Calu3 (cell line): ENCODE measurements around the gene BIN1. TPM values are rescaled to one million over a fixed set of nuclear protein-coding genes. Genes with fewer than 3 reads are reported as not detected.

Experiments used
- BruUV-seq: library from RNA; stranded (reverse); fragments of 400-500 nt; replicated peaks from 2 replicates; lab custom pipeline; 2021; lab: Mats Ljungman, UMichigan
- CTCF ChIA-PET: fragments of 300-600 bp; sonication (Branson Sonifier 250); formaldehyde crosslinking; loops from one replicate; lab custom pipeline; 2022; ENCODE audit warnings: antibody characterized with exemption; lab: Charles Lee
- DNase-seq: peaks from one replicate; pipeline ENCODE4 v3.0.0; 2022
- H3K27ac Mint-ChIP-seq: one replicate; pipeline ENCODE4 v1.8.0; 2022; ENCODE audit warnings: mixed read lengths; ENCODE audit not compliant: unreplicated experiment
- H3K27me3 Mint-ChIP-seq: one replicate; pipeline ENCODE4 v1.8.0; 2022; ENCODE audit warnings: mixed read lengths; ENCODE audit not compliant: unreplicated experiment
- H3K36me3 Mint-ChIP-seq: one replicate; pipeline ENCODE4 v1.8.0; 2022; ENCODE audit warnings: mild to moderate bottlenecking, moderate library complexity, mixed read lengths; ENCODE audit not compliant: insufficient read depth, unreplicated experiment
- H3K4me1 Mint-ChIP-seq: one replicate; pipeline ENCODE4 v1.8.0; 2022; ENCODE audit warnings: mild to moderate bottlenecking, low read depth, mixed read lengths; ENCODE audit not compliant: unreplicated experiment
- H3K4me3 Mint-ChIP-seq: one replicate; pipeline ENCODE4 v1.8.0; 2022; ENCODE audit warnings: mild to moderate bottlenecking, low read depth, moderate library complexity, mixed read lengths; ENCODE audit not compliant: unreplicated experiment
- H3K9me3 Mint-ChIP-seq: one replicate; pipeline ENCODE4 v1.8.0; 2022; ENCODE audit warnings: low read depth, mixed read lengths; ENCODE audit not compliant: unreplicated experiment
- intact Hi-C: fragments of 100-400 bp; cut with micrococcal nuclease; formaldehyde crosslinking; loops from one replicate; pipeline ENCODE4 v1.10.0; 2022; ENCODE audit not compliant: unreplicated experiment
- total RNA-seq: library from RNA; stranded (reverse); gene quantifications from 2 replicates; pipeline ENCODE4 v1.2.3, GENCODE V29; 2022
- TF ChIP-seq, protein P1 (sequence below): fragments of 200-600 bp; IDR thresholded peaks from one replicate; pipeline ENCODE4 v1.8.0; 2022; ENCODE audit warnings: antibody characterized with exemption; ENCODE audit not compliant: unreplicated experiment

The BIN1 gene
- total RNA-seq, 1 experiment from 2014 or later, result 52.8 TPM

DNA sequence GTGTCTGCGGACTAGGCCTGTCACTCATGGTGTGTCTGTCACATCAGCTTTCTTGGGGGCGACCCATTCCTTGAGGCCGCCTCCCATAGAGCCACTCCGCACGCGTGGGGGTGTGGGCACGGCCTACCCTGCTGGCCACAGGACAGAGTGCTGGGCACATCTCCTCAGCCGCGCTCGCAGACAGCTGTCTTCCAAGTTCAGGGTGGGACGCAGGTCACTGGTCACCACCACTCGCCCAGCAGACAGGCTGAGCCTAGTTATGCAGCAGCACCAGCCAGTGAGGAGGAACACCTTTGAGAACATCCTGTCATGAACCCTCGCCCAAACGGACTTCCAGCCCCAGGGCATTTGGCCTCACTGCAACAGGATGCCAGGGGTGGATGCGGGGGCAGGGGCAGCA is 30.8 kb upstream of the BIN1 start:
- DNase-seq, result no peak
- H3K36me3 Mint-ChIP-seq, result no peaks in the 10 kb centered on the region
- H3K4me3 Mint-ChIP-seq, result no peak overlapping the region
- CTCF ChIA-PET, result no interaction called here
- no peaks in the 10 kb centered on the region for H3K27me3 Mint-ChIP-seq
- H3K27ac Mint-ChIP-seq, result no peak overlapping the region
- intact Hi-C loops, result no loop called here
- H3K4me1 Mint-ChIP-seq, result no peaks in the 10 kb centered on the region
- BruUV-seq, result no TSS peak
- peaks cover 3% of the 10 kb centered on the region for H3K9me3 Mint-ChIP-seq
- TF ChIP-seq, protein P1, sequence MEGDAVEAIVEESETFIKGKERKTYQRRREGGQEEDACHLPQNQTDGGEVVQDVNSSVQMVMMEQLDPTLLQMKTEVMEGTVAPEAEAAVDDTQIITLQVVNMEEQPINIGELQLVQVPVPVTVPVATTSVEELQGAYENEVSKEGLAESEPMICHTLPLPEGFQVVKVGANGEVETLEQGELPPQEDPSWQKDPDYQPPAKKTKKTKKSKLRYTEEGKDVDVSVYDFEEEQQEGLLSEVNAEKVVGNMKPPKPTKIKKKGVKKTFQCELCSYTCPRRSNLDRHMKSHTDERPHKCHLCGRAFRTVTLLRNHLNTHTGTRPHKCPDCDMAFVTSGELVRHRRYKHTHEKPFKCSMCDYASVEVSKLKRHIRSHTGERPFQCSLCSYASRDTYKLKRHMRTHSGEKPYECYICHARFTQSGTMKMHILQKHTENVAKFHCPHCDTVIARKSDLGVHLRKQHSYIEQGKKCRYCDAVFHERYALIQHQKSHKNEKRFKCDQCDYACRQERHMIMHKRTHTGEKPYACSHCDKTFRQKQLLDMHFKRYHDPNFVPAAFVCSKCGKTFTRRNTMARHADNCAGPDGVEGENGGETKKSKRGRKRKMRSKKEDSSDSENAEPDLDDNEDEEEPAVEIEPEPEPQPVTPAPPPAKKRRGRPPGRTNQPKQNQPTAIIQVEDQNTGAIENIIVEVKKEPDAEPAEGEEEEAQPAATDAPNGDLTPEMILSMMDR, result no peak

DNA sequence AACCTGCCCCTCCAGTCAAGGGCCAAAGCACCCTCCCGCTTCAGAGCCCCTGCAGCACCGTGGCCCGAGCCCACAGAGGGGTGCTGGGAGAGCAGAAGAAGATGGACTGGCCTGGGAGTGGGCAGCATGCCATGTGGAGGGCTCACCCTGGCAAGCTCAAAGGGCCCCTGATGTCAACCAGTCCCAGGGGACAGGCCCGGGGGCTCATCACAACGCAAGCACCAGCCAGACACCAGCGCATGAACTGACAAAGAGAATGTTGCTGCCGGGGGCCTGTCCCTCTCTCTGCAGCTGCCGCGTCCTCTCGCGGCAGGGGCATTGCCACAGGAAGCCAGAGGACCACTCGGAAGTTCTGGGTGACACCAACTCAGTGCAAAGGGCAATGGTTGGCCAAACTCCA is 30.3 kb upstream of the BIN1 start:
- Mint-ChIP-seq H3K4me1 (no peaks in the 10 kb centered on the region), H3K27me3 (no peaks in the 10 kb centered on the region), H3K27ac (no peak overlapping the region), H3K4me3 (no peak overlapping the region), H3K36me3 (no peaks in the 10 kb centered on the region), H3K9me3 (peaks cover 3% of the 10 kb centered on the region)
- no peak for DNase-seq
- BruUV-seq, result no TSS peak
- intact Hi-C loops, result no loop called here
- TF ChIP-seq, protein P1, result no peak
- CTCF ChIA-PET, result no interaction called here

DNA sequence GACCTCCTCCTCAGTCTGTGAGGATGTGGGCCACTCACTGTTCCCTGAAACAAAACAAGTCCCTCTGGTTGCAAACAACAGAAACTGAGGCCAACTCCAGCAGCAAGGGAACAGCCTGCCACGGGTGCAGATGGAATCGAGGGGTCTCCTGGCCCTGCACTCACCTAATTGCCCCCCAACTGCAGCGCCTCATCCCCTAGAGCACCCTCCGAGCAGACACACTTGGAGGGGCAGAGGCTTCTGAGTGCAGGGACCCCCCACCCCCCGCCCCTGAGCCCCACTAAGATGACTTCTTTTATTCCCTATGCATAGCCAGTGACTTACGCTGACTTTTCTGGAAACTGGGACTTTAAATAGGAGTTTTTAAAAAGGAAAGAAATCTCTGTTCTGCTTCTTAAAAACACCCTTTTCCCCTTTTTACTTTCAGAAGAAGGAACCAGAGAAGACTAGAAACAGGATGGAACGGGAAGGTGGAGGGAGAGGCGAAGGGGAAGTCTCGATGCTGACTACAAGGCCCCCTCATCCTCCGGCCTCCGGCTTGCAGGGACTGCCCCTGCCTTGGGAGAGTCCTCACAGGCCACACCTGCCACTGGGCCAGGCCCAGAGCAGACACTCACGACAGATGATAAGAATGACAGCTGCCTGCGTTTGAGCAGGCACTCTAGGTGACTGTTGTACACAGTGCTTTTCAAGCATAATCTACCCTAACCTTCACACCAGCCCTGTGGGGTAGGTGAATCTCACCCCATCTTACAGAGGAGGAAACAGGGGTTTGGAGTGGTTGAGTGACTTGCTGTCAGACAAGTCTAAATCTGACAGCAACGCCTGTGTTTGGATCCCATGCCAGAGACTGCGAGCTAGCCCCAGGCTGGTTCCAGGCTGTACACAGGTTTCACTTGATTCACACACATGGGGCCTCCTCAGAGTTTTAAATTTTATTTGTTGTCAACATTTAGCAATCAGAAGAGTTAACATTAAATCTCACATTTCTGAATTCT is 28.2 kb upstream of the BIN1 start:
- no peaks in the 10 kb centered on the region for H3K27me3 Mint-ChIP-seq
- intact Hi-C loops, result no loop called here
- CTCF ChIA-PET, result no interaction called here

DNA sequence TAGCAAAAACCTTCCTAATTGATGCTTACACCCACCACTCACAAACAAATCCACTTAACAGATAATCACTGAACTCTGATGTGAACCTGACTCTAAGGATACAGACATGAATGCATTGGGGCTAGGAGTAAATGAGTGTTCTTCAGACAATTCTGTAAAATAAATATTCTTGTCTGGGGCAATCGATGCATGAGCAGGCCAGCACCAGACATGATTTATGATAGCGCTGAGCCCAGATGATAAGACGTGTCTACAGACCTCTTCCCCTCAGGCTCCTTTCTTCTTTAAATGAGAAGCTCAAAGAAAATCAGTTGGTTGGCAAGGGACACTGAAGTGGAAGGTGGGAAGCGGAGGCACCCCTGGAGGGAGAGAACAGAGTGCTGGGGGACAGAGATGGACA is 27.3 kb upstream of the BIN1 start:
- TF ChIP-seq, protein P1, result no peak
- Mint-ChIP-seq H3K36me3 (no peaks in the 10 kb centered on the region), H3K27ac (no peak overlapping the region), H3K4me3 (no peak overlapping the region), H3K9me3 (no peaks in the 10 kb centered on the region), H3K4me1 (no peaks in the 10 kb centered on the region), H3K27me3 (no peaks in the 10 kb centered on the region)
- BruUV-seq, result no TSS peak
- no peak for DNase-seq
- intact Hi-C loops, result no loop called here
- CTCF ChIA-PET, result no interaction called here

More for the DNA sequence above, 28.2 kb upstream of the BIN1 start:
- Mint-ChIP-seq H3K27ac (no peak overlapping the region), H3K4me3 (no peak overlapping the region), H3K9me3 (peaks cover 3% of the 10 kb centered on the region), H3K36me3 (no peaks in the 10 kb centered on the region), H3K4me1 (no peaks in the 10 kb centered on the region)
- no peak for DNase-seq
- TF ChIP-seq, protein P1, result no peak
- BruUV-seq, result no TSS peak
